GM20431 (cell line): ENCODE results near the gene ZFP36.
"Not testable (repeated sequence)": the region's sequence is repeated elsewhere in the genome, so short reads cannot be mapped to it uniquely, and the experiment has no call there.

ENCODE experiments used
- in situ Hi-C: fragments of 300-500 bp; cut with MseI, MboI; formaldehyde crosslinking; loops from one replicate; pipeline ENCODE4 v1.15.0; 2020; ENCODE audit warnings: low sequenced_read_pairs; ENCODE audit not compliant: unreplicated experiment

The ZFP36 gene

GRCh38 chr19:39435499-39436349 is 29.1 kb downstream of the ZFP36 start, which contains the start of gene RPS16:
Gene RPS16, minus strand, starts transcription at chr19:39435949. Its CDS starts 54 bp downstream, at chr19:39435895.
- in situ Hi-C loops: no loop called here

GRCh38 chr19:39436350-39436716 is 29.7 kb downstream of the ZFP36 start:
- in situ Hi-C loops: no loop called here

- in situ Hi-C loops: no loop called here
These were observed 31.8 kb downstream of the ZFP36 start for GRCh38 chr19:39438270-39438934.

- in situ Hi-C loops: loop anchor here (10.0 kb wide), 1 partner anchor 90 kb away; the partner anchor contains the start of gene EID2B
These were observed 38.0 kb downstream of the ZFP36 start for GRCh38 chr19:39444598-39445195.

- in situ Hi-C loops: loop anchor here (10.0 kb wide), 1 partner anchor 89 kb away; the partner anchor contains the start of gene EID2B
These were observed 38.8 kb downstream of the ZFP36 start, which contains the start of gene SUPT5H for GRCh38 chr19:39445196-39446111. Gene SUPT5H, plus strand, starts transcription at chr19:39445582. Its CDS starts 309 bp downstream, at chr19:39445891.

GRCh38 chr19:39446365-39447084 is 39.9 kb downstream of the ZFP36 start:
- in situ Hi-C loops: loop anchor here (10.0 kb wide), 1 partner anchor 88 kb away; the partner anchor contains the start of gene EID2B

GRCh38 chr19:39448271-39448670 is 41.6 kb downstream of the ZFP36 start:
- in situ Hi-C loops: loop anchor here (10.0 kb wide), 1 partner anchor 87 kb away; the partner anchor contains the start of gene EID2B

- in situ Hi-C loops: loop anchor here (10.0 kb wide), 1 partner anchor 86 kb away; the partner anchor contains the start of gene EID2B
These were observed 42.6 kb downstream of the ZFP36 start for GRCh38 chr19:39449116-39449797.

- in situ Hi-C loops: not testable (repeated sequence)
These were observed 44.6 kb downstream of the ZFP36 start for GRCh38 chr19:39451257-39451656.
